Measurements from ENCODE around the gene IFITM2. TPM values are rescaled to one million over a fixed set of nuclear protein-coding genes. Genes with fewer than 3 reads are reported as not detected.

The IFITM2 gene
- total RNA-seq, 6 experiments from 2014 or later, result 157 to 624 (median 390) TPM

DNA sequence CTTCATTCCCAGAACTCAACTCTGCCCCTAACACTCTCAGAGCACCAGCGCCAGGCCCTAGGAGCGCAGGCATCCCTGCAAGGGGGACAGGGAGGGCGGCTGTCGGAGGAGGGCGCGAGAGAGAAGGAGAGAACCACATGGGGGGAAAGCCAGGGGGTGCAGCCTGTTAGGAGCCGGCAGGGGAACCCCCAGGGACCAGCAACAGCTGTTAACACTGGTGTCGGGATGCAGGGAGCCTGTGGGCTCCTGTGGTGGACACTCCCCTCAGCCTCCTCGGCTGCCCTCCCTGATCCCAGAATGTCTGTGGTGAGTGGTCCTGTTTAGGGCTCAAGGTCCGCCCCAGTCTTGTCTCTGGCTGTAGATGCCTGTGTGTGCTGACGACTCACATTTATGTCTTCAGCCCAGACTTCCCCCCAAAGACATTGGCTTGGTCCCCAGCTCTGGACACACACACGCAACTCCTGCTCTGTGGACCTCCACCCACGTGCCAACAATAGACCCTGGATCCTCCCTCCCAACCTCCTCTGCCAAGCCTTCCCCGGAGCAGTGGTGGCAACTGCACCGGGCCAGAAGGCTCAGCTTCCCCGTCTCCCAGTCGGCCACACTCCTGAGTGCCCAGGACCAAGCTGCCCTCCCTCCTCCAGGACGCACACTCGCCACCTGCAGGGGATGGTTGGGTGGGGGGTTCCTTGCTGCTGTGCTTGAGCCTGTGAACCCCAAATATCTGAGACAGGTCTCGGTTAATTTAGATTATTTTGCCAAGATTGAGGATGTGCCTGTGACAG lies 7.5 kb upstream of the IFITM2 start:
- WGBS (ENCODE audit: insufficient coverage, low coverage, low lambda C conversion rate, missing lambda C conversion rate), result 26% methylated on average over 9 of the region's 20 CpGs
- intact Hi-C loops (cut with DNase I), result loop anchor here in 1 of 2 donors (10.0 kb wide), 1 partner anchor 65 kb away; the partner anchor contains the start of gene B4GALNT4
- H3K9me3 ChIP-seq, result no peaks in the 10 kb centered on the region
- H3K4me3 ChIP-seq, result no peak overlapping the region
- H3K4me1 ChIP-seq, result peaks cover 0 to 3% (median under 1%) of the 10 kb centered on the region in 4 donors
- peak in 2 of 3 donors; percentile 16 to 43 for DNase-seq
- no peaks in the 10 kb centered on the region for H3K27me3 ChIP-seq
- TF ChIP-seq, protein P1, sequence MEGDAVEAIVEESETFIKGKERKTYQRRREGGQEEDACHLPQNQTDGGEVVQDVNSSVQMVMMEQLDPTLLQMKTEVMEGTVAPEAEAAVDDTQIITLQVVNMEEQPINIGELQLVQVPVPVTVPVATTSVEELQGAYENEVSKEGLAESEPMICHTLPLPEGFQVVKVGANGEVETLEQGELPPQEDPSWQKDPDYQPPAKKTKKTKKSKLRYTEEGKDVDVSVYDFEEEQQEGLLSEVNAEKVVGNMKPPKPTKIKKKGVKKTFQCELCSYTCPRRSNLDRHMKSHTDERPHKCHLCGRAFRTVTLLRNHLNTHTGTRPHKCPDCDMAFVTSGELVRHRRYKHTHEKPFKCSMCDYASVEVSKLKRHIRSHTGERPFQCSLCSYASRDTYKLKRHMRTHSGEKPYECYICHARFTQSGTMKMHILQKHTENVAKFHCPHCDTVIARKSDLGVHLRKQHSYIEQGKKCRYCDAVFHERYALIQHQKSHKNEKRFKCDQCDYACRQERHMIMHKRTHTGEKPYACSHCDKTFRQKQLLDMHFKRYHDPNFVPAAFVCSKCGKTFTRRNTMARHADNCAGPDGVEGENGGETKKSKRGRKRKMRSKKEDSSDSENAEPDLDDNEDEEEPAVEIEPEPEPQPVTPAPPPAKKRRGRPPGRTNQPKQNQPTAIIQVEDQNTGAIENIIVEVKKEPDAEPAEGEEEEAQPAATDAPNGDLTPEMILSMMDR (IDR thresholded peaks at IDR 0.05), result no peak
- TF ChIP-seq POLR2A (IDR thresholded peaks at IDR 0.05), result no peak
- ATAC-seq, result no peak
- no peak overlapping the region for H3K27ac ChIP-seq
- no peaks in the 10 kb centered on the region for H3K36me3 ChIP-seq

DNA sequence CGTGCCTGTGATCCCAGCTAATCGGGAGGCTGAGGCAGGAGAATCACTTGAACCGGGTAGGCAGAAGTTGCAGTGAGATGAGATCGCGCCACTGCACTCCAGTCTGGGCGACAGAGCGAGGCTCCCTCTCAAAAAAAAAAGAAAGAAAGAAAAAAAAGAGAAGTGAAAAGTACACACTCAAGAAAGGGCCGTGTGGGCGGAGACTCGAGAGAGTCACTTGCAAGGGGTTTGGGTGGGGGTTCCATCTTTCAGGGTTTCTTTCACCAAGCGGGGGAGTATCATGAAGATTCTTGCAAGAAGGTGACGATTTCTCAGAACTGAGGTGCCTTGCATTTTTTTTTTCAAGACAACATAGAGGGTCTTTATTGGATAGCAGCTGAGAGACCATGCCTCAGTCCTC lies 4.3 kb upstream of the IFITM2 start:
- DNase-seq (peak in 1 of 3 donors; percentile 27), ATAC-seq (no peak)
- Histone ChIP-seq H3K27me3 (no peaks in the 10 kb centered on the region), H3K9me3 (no peaks in the 10 kb centered on the region), H3K36me3 (no peaks in the 10 kb centered on the region), H3K4me3 (no peak overlapping the region), H3K4me1 (peaks cover 0 to 15% (median 6%) of the 10 kb centered on the region in 4 donors), H3K27ac (no peak overlapping the region)
- 68% methylated on average over 11 of the region's 12 CpGs for WGBS (ENCODE audit: insufficient coverage, low coverage, low lambda C conversion rate, missing lambda C conversion rate)
- intact Hi-C loops (cut with DNase I), result loop anchor here in 1 of 2 donors (10.0 kb wide), 1 partner anchor 61 kb away; the partner anchor contains the start of gene B4GALNT4
- TF ChIP-seq, protein P1 (IDR thresholded peaks at IDR 0.05), result no peak
- no peak for TF ChIP-seq POLR2A (IDR thresholded peaks at IDR 0.05)

DNA sequence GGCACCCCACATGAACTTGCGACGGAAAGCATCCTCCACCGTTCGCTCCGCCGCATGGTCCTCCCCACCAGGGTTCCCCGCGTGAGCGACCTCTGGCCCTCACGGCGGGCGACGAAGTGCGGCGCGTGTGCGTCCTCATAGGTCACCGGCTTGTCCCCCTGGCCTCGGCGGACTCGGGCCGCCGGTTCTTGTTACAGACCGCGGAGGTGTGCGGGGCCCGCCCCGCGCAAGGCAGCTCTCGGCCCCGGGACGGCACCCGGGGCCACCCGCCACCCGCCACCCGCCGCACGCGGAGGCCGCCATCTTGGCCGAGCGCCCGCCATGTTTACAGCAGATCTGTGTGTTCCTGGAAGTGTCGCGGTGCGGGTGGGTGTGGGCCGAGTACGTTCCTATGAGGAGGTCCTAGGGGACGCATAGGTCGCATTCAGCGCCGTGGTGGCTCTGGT lies 3.5 kb upstream of the IFITM2 start:
- H3K4me3 ChIP-seq, result no peak overlapping the region
- no peaks in the 10 kb centered on the region for H3K27me3 ChIP-seq
- DNase-seq (peak in 1 of 3 donors; percentile 61), ATAC-seq (no peak)
- no peaks in the 10 kb centered on the region for H3K9me3 ChIP-seq
- no peak for TF ChIP-seq POLR2A (IDR thresholded peaks at IDR 0.05)
- TF ChIP-seq, protein P1 (IDR thresholded peaks at IDR 0.05), result no peak
- H3K36me3 ChIP-seq, result no peaks in the 10 kb centered on the region
- H3K4me1 ChIP-seq, result peaks cover 0 to 15% (median 6%) of the 10 kb centered on the region in 4 donors
- intact Hi-C loops (cut with DNase I), result loop anchor here in 1 of 2 donors (10.0 kb wide), 1 partner anchor 61 kb away; the partner anchor contains the start of gene B4GALNT4
- H3K27ac ChIP-seq, result no peak overlapping the region
- WGBS (ENCODE audit: insufficient coverage, low coverage, low lambda C conversion rate, missing lambda C conversion rate), result no CpG with 5 or more reads among the region's 52 CpGs

DNA sequence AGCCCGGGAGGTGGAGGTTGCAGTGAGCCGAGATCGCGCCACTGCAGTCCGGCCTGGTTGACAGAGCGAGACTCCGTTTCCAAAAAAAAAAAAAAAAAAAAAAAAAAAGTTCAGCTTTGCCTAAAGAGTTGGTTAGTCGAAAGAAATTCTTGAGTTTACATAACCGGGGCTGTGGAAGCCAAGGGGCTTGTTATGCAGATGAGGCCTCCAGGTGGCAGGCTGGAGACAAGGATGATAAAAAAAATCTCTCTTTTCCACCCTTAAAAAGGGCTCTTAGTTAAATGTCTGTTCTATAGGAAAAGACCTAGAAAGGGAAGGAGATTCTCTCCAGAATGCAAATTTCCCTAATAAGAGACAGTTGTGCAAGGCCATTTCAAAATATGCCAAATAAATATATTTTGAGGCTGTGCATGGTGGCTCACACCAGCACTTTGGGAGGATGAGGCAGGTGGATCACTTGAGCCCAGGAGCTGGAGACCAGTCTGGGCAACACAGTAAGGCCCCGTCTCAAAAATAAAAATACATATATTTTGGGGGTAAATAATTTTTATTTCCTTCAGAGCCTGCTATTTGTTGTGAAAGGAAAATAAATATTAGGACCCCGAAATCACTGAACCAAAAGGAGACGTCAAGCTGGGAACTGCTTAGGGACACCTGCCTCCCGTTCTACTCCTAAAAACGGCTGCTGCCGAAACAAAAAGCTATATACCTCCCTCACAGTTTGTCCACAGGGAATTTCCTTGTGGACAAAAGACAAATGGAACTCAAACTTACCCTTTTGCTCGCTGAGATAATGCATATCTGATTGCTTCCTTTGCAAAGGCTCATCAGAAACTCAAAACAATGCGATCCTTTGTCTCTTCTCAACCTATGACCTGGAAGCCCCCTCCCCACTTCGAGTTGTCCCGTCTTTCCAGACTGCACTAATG lies 2.4 kb upstream of the IFITM2 start:
- no peak overlapping the region for H3K27ac ChIP-seq
- WGBS (ENCODE audit: insufficient coverage, low coverage, low lambda C conversion rate, missing lambda C conversion rate), result 28% methylated on average over 16 of the region's 19 CpGs
- no peaks in the 10 kb centered on the region for H3K9me3 ChIP-seq
- DNase-seq (peak in 2 of 3 donors; percentile 67 to 72), ATAC-seq (peak; percentile 36 to 55 (median 52))
- H3K4me3 ChIP-seq, result no peak overlapping the region
- TF ChIP-seq, protein P1 (IDR thresholded peaks at IDR 0.05), result peak; percentile 61 to 81 (median 74)
- TF ChIP-seq POLR2A (IDR thresholded peaks at IDR 0.05), result no peak
- H3K27me3 ChIP-seq, result no peaks in the 10 kb centered on the region
- H3K36me3 ChIP-seq, result no peaks in the 10 kb centered on the region
- H3K4me1 ChIP-seq, result peaks cover 0 to 23% (median 10%) of the 10 kb centered on the region in 4 donors
- intact Hi-C loops (cut with DNase I), result loop anchor here in 1 of 2 donors (10.0 kb wide), 1 partner anchor 60 kb away; the partner anchor contains the start of gene B4GALNT4

Data from right lobe of liver (tissue), 6 donors.